HCT116 (cell line): ENCODE data around the gene KSR1. TPM values are rescaled to one million over a fixed set of nuclear protein-coding genes. Genes with fewer than 3 reads are reported as not detected.

Experiments used
- ATAC-seq: fragments of 200-7000 bp; cut with Tn5 transposase; 2 replicates; pipeline ENCODE4 v1.9.1; 2020; ENCODE audit warnings: mild to moderate bottlenecking, moderate library complexity
- BruUV-seq: library from RNA; stranded (reverse); fragments of 400-500 nt; replicated peaks from 2 replicates; lab custom pipeline; 2021; lab: Mats Ljungman, UMichigan
- CTCF ChIA-PET: fragments of 300-600 bp; sonication (Branson Sonifier 250); formaldehyde crosslinking; loops from one replicate; lab custom pipeline; 2021; ENCODE audit warnings: antibody characterized with exemption; lab: Charles Lee
- POLR2A ChIA-PET: fragments of 300-600, 350-600 bp; sonication (Branson Sonifier 250); formaldehyde crosslinking; loops from one replicate; lab custom pipeline; 2021; ENCODE audit warnings: antibody characterized with exemption; lab: Charles Lee
- RAD21 ChIA-PET, 2 experiments: fragments of 300-600 bp; sonication (Branson Sonifier 250); formaldehyde crosslinking; loops; one replicate each; lab custom pipeline; 2023; ENCODE audit warnings: low total read pairs in 2 of 2; ENCODE audit not compliant: uncharacterized antibody in 2 of 2, unreplicated experiment in 2 of 2, low non-redundant PET in 1 of 2; lab: Charles Lee
- DNase-seq: peaks from one replicate; pipeline ENCODE4 v3.0.0-alpha.2; 2010; ENCODE audit warnings: low read depth, low spot score
- H2AFZ ChIP-seq: fragments of 200-600 bp; shearing (Covaris generic), sonication (generic); 2 replicates; pipeline ENCODE4 v1.6.1; 2017; ENCODE audit warnings: low read depth, mixed run types, mixed read lengths, antibody characterized with exemption, low read length; ENCODE audit not compliant: poor library complexity, severe bottlenecking
- H3K27ac ChIP-seq: 2 replicates; pipeline ENCODE4 v1.5.1; 2012; ENCODE audit warnings: low read depth, low read length
- H3K27me3 ChIP-seq: fragments of 200-600 bp; sonication (generic); 2 replicates; pipeline ENCODE4 v1.6.1; 2016; ENCODE audit warnings: mixed run types, low read length, mixed read lengths; ENCODE audit not compliant: insufficient read depth
- H3K36me3 ChIP-seq, 2 experiments: fragments of 200-500 bp in 1 of 2; fragments of 200-600 bp in 1 of 2; sonication (Bioruptor generic) in 1 of 2; sonication (generic) in 1 of 2; 2 replicates each; pipeline versions ENCODE4 v1.5.1 to v1.6.1; 2014 to 2016; ENCODE audit warnings: low read length in 2 of 2, inconsistent platforms in 1 of 2, mixed read lengths in 1 of 2, mixed run types in 1 of 2; ENCODE audit not compliant: insufficient read depth in 2 of 2, control insufficient read depth in 1 of 2
- H3K4me1 ChIP-seq, 2 experiments: fragments of 200-600 bp in 1 of 2; sonication (generic) in 1 of 2; 2 replicates each; pipeline versions ENCODE4 v1.5.1 to v1.6.1; 2012 to 2017; ENCODE audit warnings: low read length in 2 of 2, inconsistent platforms in 1 of 2, mild to moderate bottlenecking in 1 of 2, mixed read lengths in 1 of 2, mixed run types in 1 of 2, moderate library complexity in 1 of 2; ENCODE audit not compliant: insufficient read depth in 2 of 2, control insufficient read depth in 1 of 2
- H3K4me2 ChIP-seq: fragments of 200-600 bp; sonication (generic); 2 replicates; pipeline ENCODE4 v1.6.1; 2017; ENCODE audit warnings: mixed run types, low read length, mixed read lengths
- H3K4me3 ChIP-seq, 2 experiments: fragments of 200-600 bp in 1 of 2; sonication (generic) in 1 of 2; replicated peaks in 1 of 2; 2 replicates each; pipeline ENCODE4 v1.5.1; 2011 to 2016; ENCODE audit warnings: low read length in 2 of 2, control low read depth in 1 of 2, low read depth in 1 of 2, mild to moderate bottlenecking in 1 of 2, mixed read lengths in 1 of 2, mixed run types in 1 of 2
- H3K79me2 ChIP-seq: fragments of 200-600 bp; sonication (generic); 2 replicates; pipeline ENCODE4 v1.6.1; 2017; ENCODE audit warnings: mild to moderate bottlenecking, mixed run types, low read length, moderate library complexity, mixed read lengths; ENCODE audit not compliant: insufficient read depth
- H3K9ac ChIP-seq: fragments of 200-600 bp; sonication (generic); 2 replicates; pipeline ENCODE4 v1.6.1; 2016; ENCODE audit warnings: low read length, mixed read lengths
- H3K9me2 ChIP-seq: fragments of 200-600 bp; sonication (generic), shearing (Covaris generic); 2 replicates; pipeline ENCODE4 v1.6.1; 2017; ENCODE audit warnings: mixed run types, mild to moderate bottlenecking, moderate library complexity; ENCODE audit not compliant: insufficient read depth
- H3K9me3 ChIP-seq, 2 experiments: fragments of 200-500 bp in 1 of 2; fragments of 200-600 bp in 1 of 2; sonication (Bioruptor generic) in 1 of 2; sonication (generic) in 1 of 2; 2 replicates each; pipeline ENCODE4 v1.6.1; 2014 to 2017; ENCODE audit warnings: low read length in 2 of 2, mixed read lengths in 2 of 2, inconsistent platforms in 1 of 2, low read depth in 1 of 2, mild to moderate bottlenecking in 1 of 2, mixed run types in 1 of 2, moderate library complexity in 1 of 2; ENCODE audit not compliant: control insufficient read depth in 1 of 2, insufficient read depth in 1 of 2
- H4K20me1 ChIP-seq: fragments of 200-600 bp; sonication (generic), shearing (Covaris generic); 2 replicates; pipeline ENCODE4 v1.6.1; 2017; ENCODE audit warnings: mixed run types, mild to moderate bottlenecking, moderate library complexity; ENCODE audit not compliant: insufficient read depth
- CBX3 ChIP-seq: IDR thresholded peaks from 2 replicates; pipeline ENCODE4 v1.6.1; 2012; ENCODE audit warnings: low read depth
- CEBPB ChIP-seq: IDR thresholded peaks from 2 replicates; pipeline ENCODE4 v1.6.1; 2012; ENCODE audit warnings: low read depth
- EGR1 ChIP-seq: IDR thresholded peaks from 2 replicates; pipeline ENCODE4 v1.6.1; 2012; ENCODE audit warnings: low read depth
- ELF1 ChIP-seq: IDR thresholded peaks from 2 replicates; pipeline ENCODE4 v1.6.1; 2012; ENCODE audit warnings: low read depth, borderline replicate concordance
- EZH2 ChIP-seq: fragments of 200-600 bp; sonication (generic); IDR thresholded peaks from 2 replicates; pipeline ENCODE4 v1.6.1; 2017; ENCODE audit warnings: antibody characterized with exemption, mixed run types
- FOSL1 ChIP-seq: IDR thresholded peaks from 2 replicates; pipeline ENCODE4 v1.6.1; 2012; ENCODE audit warnings: low read depth
- JUND ChIP-seq: IDR thresholded peaks from 2 replicates; pipeline ENCODE4 v1.6.1; 2012
- MAX ChIP-seq: IDR thresholded peaks from 2 replicates; pipeline ENCODE4 v1.6.1; 2012
- POLR2A ChIP-seq: IDR thresholded peaks from 2 replicates; pipeline ENCODE4 v1.7.0; 2011; ENCODE audit warnings: borderline replicate concordance; ENCODE audit not compliant: insufficient read depth, insufficient read length; ENCODE audit errors: extremely low read depth
- POLR2AphosphoS5 ChIP-seq: IDR thresholded peaks from 2 replicates; pipeline ENCODE4 v1.6.1; 2011; ENCODE audit warnings: mild to moderate bottlenecking, low read depth, low read length, moderate library complexity
- SIN3A ChIP-seq: IDR thresholded peaks from 2 replicates; pipeline ENCODE4 v1.6.1; 2012; ENCODE audit warnings: low read depth
- SP1 ChIP-seq: IDR thresholded peaks from 2 replicates; pipeline ENCODE4 v1.6.1; 2012; ENCODE audit warnings: low read depth
- SRF ChIP-seq: IDR thresholded peaks from 2 replicates; pipeline ENCODE4 v1.6.1; 2012; ENCODE audit warnings: low read depth
- TCF7L2 ChIP-seq: IDR thresholded peaks from 2 replicates; pipeline ENCODE4 v1.7.0; 2011; ENCODE audit warnings: borderline replicate concordance, inconsistent platforms; ENCODE audit not compliant: insufficient read depth, insufficient read length; ENCODE audit errors: extremely low read depth
- YY1 ChIP-seq: IDR thresholded peaks from 2 replicates; pipeline ENCODE4 v1.6.1; 2011; ENCODE audit warnings: low read length, low read depth, moderate library complexity, mild to moderate bottlenecking; ENCODE audit not compliant: insufficient replicate concordance; ENCODE audit errors: extremely low read depth
- ZNF274 ChIP-seq: fragments of 200-500 bp; sonication (Bioruptor generic); IDR thresholded peaks from 2 replicates; pipeline ENCODE4 v1.6.1; 2014; ENCODE audit warnings: mild to moderate bottlenecking, low read depth, low read length, inconsistent platforms
- intact Hi-C: fragments of 100-400 bp; cut with micrococcal nuclease; formaldehyde crosslinking; loops from 2 replicates; pipeline ENCODE4 v1.10.0; 2022
- total RNA-seq: library from RNA; stranded (reverse); gene quantifications from one replicate; pipeline ENCODE4 v1.2.1, GENCODE V29; 2021; ENCODE audit not compliant: unreplicated experiment
- TF ChIP-seq, protein P1 (sequence below): IDR thresholded peaks from 2 replicates; pipeline ENCODE4 v1.6.1; 2012; ENCODE audit warnings: low read depth

The KSR1 gene
- total RNA-seq, 1 experiment from 2014 or later = 16.5 TPM

GRCh38 chr17:27530764-27531391 is 74.6 kb downstream of the KSR1 start:
- Histone ChIP-seq H2AFZ (no peak overlapping the region), H3K9me3 (no peaks in the 10 kb centered on the region), H3K4me2 (no peak overlapping the region), H3K9ac (no peak overlapping the region), H3K4me1 (peaks cover 19 to 30% of the 10 kb centered on the region in 2 experiments), H3K79me2 (no peaks in the 10 kb centered on the region), H4K20me1 (no peaks in the 10 kb centered on the region), H3K4me3 (no peak overlapping the region), H3K27ac (no peak overlapping the region), H3K9me2 (no peaks in the 10 kb centered on the region), H3K27me3 (no peaks in the 10 kb centered on the region), H3K36me3 (no peaks in the 10 kb centered on the region)
- no TSS peak for BruUV-seq
- POLR2A ChIA-PET = no interaction called here
- ATAC-seq (no peak), DNase-seq (no peak)
- TF ChIP-seq JUND = no peak
- TF ChIP-seq SP1 = no peak
- no peak for TF ChIP-seq ELF1
- TF ChIP-seq TCF7L2 = no peak
- TF ChIP-seq, protein P1, sequence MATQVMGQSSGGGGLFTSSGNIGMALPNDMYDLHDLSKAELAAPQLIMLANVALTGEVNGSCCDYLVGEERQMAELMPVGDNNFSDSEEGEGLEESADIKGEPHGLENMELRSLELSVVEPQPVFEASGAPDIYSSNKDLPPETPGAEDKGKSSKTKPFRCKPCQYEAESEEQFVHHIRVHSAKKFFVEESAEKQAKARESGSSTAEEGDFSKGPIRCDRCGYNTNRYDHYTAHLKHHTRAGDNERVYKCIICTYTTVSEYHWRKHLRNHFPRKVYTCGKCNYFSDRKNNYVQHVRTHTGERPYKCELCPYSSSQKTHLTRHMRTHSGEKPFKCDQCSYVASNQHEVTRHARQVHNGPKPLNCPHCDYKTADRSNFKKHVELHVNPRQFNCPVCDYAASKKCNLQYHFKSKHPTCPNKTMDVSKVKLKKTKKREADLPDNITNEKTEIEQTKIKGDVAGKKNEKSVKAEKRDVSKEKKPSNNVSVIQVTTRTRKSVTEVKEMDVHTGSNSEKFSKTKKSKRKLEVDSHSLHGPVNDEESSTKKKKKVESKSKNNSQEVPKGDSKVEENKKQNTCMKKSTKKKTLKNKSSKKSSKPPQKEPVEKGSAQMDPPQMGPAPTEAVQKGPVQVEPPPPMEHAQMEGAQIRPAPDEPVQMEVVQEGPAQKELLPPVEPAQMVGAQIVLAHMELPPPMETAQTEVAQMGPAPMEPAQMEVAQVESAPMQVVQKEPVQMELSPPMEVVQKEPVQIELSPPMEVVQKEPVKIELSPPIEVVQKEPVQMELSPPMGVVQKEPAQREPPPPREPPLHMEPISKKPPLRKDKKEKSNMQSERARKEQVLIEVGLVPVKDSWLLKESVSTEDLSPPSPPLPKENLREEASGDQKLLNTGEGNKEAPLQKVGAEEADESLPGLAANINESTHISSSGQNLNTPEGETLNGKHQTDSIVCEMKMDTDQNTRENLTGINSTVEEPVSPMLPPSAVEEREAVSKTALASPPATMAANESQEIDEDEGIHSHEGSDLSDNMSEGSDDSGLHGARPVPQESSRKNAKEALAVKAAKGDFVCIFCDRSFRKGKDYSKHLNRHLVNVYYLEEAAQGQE = no peak
- TF ChIP-seq ZNF274 = no peak
- TF ChIP-seq CEBPB = no peak
- no peak for TF ChIP-seq CBX3
- TF ChIP-seq POLR2AphosphoS5 = no peak
- TF ChIP-seq SRF = no peak
- TF ChIP-seq EZH2 = no peak
- no peak for TF ChIP-seq YY1
- no peak for TF ChIP-seq EGR1
- no peak for TF ChIP-seq SIN3A
- no peak for TF ChIP-seq MAX
- no peak for TF ChIP-seq POLR2A
- TF ChIP-seq FOSL1 = no peak
- TF ChIP-seq, all 23 proteins: peak for 0
- RAD21 ChIA-PET = no interaction called here
- intact Hi-C loops = no loop called here
- CTCF ChIA-PET = no interaction called here
